ENCODE results near the gene H6PD.

H6PD gene

DNA sequence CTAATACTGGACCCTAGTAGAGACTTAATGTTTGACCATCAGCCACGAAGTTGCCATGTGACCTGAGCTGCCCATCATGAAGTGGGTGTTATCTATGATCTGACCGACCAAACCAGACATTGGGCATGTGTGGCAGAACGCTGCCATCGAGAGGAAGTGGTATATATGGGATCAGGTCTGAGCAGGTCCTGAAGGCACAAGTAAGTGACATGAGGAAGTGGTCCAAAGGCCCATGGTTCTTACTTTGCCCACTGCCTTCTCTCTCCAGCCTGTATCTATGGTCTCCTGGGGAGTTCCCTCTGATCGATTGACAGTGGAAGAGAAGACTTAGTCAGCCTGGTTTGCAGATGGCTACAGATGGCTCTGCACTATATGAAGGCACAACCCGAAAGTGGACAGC is 66.0 kb downstream of the H6PD start:
- DNase-seq: no peak

DNA sequence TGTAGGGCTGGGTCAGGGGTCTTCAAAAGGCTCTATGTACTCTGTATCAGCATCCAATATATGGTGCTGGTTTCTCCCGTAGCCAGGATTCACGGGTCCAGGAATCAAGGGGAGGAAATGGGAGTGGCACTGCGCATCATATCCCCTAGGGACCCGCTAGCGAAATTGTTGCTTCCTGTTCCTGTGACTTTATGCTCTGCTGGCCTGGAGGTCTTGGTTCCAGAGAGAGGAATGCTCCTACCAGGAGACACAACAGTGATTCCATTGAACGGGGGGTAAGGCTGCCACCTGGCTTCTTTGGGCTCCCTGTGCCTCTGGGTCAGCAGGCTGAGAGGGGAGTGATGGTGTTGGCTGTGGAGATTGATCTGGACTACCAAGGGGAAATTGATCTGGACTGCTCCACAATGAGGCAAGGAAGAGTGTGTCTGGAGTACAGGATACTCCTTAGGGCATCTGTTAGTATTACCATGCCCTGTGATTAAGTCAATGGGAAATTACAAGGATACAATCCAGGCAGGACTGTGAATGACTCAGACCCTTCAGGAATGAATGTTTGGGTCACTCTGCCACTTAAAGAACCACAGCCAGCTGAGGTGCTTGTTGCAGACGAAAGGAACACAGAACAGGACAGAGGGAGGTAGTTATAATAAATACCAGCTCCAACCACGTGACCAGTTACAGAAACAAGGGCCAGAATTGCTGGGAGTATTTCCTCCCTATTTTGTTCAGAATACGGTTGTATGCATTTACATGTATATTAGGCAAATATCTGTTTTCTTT is 68.4 kb downstream of the H6PD start:
- DNase-seq: no peak

DNA sequence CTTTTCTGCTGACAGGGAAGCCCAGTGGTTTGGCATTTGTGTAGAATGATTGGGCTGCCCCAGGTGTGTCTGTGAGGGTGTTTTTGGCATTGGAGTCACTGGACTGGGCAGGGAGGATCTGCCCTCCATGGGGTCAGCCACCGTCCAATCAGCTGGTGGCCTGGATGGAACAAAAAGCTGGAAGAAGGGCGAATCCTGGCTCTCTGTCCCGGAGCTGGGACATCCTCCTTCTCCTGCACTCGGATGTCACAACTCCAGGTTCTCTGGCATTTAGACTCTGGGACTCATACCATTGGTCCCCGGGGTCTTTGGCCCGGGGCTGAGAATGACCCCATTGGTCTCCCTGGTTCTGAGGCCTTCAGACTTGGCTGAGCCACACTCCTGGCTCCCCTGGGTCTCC is 69.3 kb downstream of the H6PD start:
- no peak for DNase-seq

DNA sequence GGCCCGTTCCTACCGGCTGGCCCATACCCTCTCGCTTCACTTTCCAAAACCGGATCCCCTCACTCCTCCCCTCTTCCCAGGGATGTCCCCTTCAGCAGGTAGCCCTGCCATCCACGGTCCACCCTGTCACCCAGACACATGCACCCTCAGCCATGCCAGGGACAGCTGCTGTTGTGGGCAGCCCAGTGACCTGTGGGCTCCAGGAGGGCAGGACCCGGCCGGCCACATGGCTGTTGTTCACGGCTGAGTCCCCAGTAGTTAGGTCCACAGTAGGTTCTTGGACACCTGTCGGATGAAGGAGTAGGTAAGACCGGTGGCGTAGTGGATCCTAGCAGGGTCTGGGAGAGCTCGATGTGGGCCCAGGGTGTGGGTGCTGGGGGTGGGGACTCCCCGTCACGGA is 70.6 kb downstream of the H6PD start:
- no peak for DNase-seq

DNA sequence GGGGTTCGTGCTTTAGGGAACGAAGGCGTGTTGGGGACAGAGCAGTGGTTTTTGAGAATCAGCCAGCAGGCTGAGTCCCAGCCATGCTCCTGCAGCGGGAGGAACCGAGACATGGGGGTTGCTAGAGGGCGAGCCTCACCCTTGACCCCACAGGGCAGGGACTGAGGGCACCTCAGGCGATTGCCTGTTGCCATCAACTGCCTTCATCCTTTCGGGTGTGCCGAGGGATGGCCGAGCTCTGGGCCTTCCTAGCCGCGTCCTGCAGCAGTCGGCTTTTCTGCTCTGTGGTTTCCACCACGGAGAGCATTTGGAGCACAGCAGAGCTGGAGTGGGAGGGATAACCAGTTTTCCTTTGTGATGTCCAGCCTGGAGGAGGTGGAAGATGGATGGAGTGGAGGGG is 71.4 kb downstream of the H6PD start:
- DNase-seq: no peak

DNA sequence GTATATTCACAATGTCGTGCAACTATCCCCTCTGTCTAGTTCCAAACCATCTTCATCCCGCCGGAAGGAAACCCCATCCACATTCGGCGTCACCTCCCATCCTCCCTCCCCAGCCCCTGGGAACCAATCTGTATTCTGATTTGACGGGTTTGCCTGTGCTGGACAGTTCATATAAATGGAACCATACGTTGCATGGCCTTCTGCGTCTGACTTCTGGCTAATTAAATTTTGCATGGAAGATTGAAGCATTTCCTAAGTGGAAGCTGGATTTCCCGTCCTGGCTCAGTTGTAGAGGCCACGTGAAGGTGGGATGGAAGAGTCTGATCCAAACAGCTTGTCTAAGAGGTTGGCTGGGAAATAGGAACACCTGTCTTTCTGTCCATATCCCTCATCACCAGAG is 72.7 kb downstream of the H6PD start:
- no peak for DNase-seq

DNA sequence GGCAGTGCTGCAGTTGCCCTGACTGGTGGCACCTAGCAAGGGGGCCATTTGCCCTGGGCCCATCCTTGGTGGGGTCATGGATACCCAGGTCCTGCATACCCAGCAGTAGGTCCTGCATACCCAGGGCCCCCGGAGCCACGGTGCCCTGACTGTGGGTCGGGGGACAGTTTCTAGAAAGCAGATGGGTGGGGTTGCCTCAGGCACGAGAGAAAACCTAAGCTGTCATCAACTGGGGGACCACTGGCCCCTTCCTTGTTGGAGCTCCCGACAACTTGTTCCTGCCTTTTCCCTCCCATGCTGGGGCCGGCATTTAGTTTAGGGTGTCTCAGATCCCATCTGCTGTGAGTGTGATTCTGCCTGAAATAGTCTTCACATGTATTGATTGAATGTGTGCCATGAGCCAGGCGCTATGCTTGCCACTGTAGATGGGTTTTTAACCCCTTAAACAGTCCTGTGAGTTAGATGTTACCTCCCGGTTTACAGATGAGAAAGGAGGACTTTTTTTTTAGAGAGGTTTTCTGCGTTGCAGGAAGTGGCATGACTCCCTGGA is 73.7 kb downstream of the H6PD start:
- DNase-seq: no peak

DNA sequence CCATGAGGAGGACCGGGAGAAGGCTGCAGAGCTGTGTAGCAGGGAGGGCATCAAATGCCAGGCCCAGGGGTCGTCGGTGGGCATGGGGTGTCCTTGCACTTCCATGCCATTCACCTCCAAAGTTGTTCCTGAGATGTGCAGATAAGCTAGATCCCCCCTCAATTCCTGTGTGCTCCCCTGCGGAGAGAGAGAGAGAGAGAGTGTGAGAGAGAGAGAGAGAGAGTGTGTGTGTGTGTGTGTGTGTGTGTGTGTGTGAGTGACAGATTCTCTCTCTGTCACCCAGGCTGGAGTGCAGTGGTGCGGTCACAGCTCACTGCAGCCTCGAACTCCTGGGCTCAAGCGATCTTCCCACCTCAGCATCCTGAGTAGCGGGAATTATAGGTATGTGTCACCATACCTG is 74.5 kb downstream of the H6PD start:
- DNase-seq: no peak

DNA sequence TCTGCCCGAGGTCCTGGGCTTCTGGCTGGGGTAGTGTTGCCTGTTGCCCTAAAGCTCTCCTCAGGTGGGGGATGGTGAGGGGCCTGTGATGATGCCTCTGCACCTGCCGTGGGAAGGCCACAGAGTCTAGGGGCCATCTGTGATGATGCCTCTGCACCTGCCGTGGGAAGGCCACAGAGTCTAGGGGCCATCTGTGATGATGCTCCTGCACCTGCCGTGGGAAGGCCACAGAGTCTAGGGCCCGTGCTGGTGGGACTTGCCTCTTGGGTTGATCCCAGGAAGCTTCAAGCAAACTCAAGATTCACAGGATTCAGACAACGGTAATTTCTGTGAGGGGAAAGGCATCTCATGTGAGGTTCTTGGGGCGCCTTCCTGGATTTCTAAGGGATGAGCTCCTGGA is 75.4 kb downstream of the H6PD start:
- DNase-seq: no peak

DNA sequence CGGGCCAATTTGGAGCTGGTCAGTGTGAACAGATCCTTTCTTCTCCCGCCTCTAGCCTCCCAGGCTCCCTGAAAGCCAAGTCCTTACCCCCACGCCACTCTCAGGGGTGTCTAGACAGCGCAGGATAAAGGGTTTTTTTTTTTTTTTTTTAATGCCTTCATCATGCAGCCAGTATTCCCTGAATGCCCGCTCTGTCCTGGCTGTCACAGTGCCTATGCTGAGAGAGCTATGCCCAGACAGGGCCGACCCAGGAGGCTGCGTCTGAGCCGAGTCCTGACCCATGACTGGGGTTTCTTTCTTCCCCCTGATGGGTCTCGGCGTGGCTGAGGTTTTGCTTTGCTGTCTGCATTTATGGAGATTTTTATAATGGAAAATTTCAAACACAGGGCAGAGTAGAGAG is 76.5 kb downstream of the H6PD start:
- DNase-seq: no peak

DNA sequence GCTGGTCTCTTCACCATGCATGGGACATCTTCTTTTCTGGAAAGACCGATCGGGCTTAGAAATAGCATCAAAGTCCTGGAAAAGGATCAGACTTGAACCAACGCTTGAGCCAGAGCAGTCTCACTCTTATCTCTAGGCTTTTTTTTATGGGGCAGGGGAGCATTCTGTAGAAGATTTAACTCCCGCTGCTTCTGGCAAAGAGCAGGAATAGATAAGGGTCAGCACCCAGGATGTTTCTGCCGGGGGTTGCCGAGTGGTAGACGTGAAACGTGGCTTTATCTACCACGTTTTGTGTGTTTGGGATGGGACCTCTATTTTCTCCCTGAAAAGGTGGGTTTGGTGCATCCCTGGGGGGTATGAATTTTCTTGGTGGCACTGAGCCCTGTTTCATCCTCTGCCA is 76.9 kb downstream of the H6PD start:
- no peak for DNase-seq

DNA sequence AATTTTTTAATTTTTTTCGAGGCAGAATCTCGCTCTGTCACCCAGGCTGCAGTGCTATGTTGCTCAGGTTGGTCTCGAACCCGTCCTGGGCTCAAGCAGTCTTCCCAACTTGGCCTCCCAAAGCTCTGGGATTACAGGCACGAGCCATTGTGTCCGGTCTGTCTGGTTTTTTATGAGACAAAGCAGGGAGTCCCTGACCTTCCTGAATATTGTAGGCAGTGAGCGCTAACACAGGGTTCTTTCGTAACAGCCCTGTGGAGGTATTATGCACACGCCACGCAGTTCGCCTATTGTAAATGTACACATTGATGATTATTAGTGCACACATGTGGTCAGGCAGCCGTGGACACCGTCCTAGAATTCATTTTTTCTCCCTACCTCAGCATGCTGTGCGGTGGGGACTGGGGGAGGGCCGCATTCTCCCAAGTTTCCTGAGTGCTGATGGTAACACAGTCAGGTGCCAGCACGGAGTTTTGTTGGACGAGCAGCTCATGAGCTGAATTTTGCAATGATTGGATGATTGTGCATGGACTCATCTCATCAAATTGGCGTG is 77.7 kb downstream of the H6PD start:
- DNase-seq: no peak

DNA sequence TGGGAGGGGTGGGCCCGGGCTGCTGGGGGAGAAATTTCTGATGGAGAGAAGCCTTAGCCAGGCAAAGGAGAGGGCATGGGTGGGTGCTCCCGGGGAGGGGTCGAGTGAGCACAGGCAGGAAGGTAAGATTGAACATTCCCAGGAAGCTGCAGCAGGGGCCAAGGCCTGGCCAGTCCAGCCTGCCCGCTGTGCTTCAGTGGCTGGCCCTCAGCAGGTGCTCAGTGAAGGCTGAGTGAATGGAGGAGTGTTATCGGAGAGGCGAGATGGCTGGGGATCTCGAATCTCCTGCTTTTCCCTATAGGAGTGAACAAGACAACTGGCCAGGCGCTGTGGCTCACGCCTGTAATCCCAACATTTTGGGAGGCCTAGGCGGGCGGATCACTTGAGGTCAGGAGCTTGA is 79.0 kb downstream of the H6PD start:
- DNase-seq: no peak

DNA sequence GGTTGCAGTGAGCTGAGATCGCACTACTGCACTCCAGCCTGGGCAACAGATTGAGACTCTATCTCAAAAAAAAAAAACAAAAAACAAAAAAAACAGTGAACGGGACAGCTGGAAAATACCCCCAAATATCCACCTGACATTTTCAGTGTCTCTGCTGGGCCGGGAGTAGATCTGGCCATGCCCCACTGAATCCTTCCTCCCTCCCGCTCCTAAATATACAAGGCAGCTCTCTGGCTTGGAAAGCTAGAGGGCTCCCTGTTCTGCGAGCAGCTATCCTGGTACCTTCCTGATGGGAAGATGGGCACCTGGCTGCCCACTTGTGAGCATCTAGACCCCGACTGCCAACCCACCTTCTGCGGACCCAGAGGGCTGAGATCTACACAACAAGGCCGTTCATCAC is 79.5 kb downstream of the H6PD start:
- DNase-seq: no peak

DNA sequence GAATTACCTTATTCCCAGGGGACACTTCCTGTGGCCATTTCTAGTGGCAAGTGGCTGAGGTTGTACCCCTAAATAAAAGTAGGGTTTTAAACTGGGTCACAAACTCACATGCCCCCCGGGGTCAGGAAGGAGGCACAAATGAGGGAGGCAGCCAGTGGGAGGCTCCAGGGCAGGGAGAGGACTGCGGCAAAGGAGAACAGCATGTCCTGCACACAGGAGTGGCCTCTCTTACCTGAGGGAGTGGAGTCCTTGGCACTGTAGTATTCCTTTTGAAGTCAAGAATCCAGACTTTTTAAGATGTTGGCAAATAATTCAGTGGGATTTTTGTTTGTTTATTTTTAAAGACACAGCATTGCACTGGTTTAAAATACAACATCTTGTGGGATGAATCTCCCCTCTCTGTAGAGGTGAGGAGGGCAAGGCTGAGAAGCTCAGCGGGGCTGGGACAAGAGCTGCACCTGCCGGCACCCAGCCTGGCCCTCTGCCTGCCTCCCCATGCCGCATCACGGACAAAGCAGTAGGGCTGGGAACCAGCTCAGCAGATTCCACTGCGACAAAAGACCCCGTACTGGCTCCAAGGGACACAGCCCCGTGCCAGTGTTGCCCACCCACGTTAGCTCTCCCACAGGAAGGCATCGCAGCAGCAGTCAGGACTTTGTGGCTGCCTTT is 80.3 kb downstream of the H6PD start:
- DNase-seq: no peak

DNA sequence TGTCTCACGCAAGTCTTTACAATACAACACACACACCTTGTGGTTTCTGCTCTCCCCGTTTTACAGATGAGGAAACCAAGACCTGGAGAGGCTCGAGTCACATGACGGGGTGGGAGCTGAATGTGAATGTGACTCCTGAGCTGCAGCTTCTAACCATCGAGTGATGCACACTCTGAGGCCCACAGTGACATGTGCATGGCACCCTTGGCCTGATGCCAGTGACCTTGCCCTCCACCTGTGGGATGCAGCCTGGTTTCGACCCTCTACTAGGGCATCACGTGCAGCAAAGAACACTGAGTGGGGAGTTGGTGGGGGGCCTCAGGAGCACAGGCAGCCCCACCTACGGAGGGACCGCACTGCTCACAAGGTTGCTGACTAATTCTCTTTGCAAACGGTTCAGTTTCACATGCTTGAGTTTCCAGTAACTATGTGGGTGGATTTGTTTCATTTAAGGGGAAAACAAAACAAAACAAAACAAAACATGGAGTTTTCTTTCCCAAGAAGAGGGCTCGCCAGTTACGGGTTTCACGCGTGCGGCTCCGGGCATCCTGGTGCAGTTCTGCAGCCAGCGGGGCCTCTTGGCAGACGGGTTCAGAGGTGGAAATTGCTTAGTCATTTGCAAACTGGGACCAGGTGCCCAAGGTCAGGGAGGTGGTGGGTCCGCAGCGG is 81.0 kb downstream of the H6PD start:
- DNase-seq: no peak

DNA sequence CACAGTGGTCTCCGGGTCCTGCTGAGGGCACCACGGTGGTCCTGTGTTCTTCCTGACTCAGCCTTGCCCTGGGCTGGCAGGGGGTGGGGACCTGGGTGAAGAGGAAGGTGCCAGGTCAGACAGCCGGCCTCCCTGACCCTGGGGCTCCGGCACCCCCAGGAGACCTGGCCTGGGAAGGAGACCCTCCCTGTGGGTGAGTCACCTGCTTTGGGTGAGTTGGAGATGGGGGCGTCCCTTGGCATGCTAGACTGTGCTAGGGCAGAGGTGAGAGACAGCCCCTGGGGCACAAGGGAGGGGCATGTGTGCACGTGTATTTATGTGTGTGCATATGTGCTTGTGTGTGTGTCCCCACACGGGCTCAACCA is 81.5 kb downstream of the H6PD start:
- no peak for DNase-seq

DNA sequence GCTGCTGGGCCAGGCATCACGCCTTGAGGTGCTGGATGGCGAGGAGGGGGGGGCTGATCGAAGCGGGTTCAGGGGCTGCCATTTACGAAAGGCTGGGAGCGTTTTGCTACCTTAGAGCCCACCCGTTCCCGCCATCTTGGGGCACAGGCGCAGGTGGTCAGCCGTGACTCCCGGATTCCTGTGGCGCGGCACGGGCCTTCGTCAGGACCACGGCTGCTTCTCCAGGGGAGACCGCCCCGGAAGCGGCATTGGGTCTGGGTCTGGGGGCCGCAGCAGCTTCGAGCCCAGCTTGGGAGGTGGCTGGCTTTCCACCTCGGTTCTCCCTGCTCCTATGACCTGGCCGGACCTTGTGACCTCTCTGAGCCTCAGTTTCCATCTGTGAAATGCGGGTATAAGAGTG is 81.9 kb downstream of the H6PD start:
- DNase-seq: no peak

DNA sequence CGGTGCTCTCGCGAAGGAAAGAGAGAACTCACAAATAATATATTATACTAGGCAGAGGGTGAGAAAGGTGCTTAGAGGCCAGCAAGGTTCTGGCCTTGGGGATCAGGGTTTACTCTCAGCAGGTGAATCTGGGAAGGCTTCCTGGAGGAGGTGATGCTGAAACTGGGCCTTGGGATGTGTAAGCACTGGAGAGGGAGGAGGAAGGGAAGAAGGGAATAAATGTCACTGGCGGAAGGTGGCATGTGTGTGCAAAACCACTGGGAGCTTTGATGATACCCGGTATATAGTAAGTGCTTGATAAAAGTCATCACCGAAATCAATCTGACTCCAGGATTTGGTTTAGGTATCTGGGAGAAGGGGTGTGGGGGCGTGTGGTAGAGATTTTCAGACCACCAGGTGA is 82.5 kb downstream of the H6PD start:
- no peak for DNase-seq

DNA sequence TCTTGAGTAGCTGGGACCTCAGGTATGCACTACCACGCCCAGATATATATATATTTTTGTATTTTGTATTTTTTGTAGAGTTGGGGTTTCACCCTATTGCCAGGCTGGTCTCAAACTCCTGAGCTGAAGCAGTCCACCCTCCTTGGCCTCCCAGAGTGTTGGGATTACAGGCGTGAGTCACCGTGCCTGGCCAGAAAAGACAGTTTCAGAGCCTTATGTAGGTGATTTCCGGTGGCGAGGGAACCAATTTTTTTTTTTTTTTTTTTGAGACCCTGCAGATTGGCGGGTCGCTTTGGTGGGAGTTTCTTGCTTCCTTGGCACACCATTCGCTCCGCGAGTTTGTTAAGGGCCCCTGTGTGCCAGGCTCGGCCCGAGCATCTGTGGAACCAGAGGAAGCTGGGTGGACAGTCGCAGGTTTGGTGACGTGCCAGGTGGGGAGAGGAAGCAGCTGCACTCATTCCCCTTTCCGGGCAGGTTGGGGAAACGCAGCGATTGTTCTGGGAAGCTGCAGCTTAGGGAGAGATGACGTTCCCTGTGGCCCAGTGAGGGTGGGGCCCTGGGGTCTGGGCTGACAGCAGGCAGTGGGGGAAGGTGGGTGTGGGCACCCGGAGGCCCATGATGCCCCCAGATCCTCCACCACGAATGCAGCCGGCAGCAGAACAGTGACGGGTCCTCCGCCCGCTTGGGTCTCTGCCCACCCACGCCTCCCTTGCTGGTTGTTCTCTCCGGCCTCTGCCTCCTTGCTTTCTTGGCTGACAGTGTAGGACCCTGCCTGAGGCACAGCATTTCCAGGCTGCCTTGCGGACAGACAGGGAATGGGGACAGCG is 83.2 kb downstream of the H6PD start:
- DNase-seq: no peak

DNA sequence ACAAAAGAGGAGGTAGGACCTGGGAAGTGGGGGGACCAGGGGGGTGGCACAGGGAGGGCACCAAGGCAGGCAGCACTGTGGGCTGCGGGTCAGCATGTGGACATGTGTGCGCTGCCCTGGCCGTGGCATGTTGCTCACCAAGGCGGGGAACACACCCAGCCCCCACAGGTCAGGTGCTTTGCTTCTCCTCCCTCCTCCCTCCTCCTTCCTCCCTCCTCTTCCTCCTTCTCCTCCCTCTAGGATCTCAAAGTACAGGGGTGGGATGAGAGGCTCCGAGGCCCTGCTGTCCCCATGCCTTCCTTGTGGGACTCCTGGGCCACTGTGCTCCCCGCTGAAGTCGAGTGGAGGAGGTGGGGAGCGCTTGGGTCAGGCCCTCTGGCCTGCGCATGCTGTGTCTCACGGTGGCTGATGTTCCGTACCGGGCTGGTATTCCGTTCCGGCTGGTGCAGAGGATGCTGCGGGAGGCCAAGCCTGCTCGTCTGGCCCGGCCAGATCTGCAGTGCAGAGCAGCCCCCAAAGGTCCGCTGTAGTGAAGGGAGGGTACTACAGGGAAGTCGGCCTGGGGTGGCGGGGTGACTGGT is 84.7 kb downstream of the H6PD start:
- DNase-seq: no peak

DNA sequence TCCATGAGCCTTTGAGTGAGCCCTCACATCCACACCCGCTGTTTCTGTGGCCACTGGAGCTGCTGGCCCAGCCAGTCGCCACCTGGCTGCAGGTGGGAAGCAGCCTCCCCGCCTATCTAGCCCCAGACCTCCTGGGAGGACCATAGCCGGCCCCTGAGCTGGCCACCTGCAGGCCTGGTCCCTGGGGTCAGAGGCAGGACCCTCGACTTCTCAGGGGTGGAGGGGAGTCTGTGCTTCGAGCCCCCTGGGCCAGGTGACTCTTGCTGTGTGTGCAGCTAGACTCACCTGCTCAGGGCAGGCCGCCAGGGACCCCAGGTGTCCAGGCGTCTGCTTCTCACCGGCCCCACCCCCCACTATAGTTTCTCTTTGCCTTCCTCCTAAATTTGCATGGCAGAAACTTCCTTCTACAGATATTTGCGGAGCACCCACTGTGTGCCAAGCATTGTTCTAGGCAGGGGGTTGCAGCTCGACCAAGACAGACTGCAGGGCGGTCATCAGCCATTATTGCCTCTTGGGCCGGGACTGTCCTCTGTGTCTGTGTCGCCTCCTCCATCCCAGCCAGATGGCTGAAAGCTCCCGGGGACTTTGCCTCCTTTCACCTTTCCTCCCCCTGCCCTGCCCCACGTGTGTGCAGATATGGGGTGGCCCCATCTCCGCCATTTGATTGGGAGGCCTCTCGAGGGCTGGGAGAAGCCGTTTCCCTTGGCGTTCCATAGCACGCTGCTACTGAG is 85.4 kb downstream of the H6PD start:
- no peak for DNase-seq

Measured in activated T-cell treated with anti-CD3 and anti-CD28 coated beads for 4 hours (primary cell).